Left kidney (tissue), 2 donors: ENCODE data around the gene MYO10. TPM values are rescaled to one million over a fixed set of nuclear protein-coding genes. Genes with fewer than 3 reads are reported as not detected.

Source experiments
- DNase-seq: peaks from one replicate; pipeline ENCODE4 v3.0.0-alpha.2; 2013
- polyA plus RNA-seq: library from polyadenylated mRNA; unstranded; fragments of 120-200 nt; gene quantifications from one replicate; pipeline ENCODE4 v1.2.1, GENCODE V29; 2013; ENCODE audit not compliant: insufficient read length

The MYO10 gene
- polyA plus RNA-seq, 1 donor, result 43.8 TPM

GRCh38 chr5:16625096-16625495 lies 311.0 kb downstream of the MYO10 start:
- DNase-seq, result no peak

- DNase-seq, result no peak
These were observed 317.0 kb downstream of the MYO10 start for GRCh38 chr5:16619136-16619535.

DNA sequence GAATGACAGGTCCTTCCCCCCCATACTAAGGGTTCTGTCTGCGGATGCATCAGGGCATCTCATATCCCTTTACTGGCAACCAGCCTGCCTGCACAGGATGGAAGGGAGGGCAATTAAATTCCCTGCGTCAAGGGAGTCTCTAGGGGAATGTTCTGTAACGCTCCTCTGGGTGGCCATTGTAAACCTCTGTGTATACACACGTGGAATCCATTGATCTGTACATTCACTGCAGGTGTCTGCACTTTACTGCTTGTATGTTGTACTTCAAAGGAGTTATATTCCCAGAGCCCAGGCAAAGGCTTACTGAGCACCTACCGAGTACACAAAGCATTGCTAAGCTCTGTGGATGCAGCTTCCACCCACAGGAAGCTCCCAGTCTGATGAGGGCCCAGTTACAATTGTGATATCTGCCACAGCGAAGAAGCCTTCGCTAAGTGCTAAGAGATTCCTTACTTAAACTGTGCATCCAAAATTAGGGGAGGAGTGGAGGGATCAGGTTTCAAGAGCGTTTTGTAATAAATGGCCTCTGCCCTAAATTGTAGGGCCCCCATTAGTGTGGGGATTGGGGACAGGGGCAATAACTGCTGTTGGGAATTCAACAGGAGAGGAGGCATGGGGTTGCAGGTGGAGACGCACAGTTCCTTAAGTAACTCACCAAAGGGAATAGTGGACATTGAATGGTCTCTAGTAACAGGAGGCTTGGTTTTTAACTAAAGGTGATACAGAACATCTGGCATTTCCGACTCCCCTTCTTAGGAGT lies 317.8 kb downstream of the MYO10 start:
- no peak for DNase-seq

DNA sequence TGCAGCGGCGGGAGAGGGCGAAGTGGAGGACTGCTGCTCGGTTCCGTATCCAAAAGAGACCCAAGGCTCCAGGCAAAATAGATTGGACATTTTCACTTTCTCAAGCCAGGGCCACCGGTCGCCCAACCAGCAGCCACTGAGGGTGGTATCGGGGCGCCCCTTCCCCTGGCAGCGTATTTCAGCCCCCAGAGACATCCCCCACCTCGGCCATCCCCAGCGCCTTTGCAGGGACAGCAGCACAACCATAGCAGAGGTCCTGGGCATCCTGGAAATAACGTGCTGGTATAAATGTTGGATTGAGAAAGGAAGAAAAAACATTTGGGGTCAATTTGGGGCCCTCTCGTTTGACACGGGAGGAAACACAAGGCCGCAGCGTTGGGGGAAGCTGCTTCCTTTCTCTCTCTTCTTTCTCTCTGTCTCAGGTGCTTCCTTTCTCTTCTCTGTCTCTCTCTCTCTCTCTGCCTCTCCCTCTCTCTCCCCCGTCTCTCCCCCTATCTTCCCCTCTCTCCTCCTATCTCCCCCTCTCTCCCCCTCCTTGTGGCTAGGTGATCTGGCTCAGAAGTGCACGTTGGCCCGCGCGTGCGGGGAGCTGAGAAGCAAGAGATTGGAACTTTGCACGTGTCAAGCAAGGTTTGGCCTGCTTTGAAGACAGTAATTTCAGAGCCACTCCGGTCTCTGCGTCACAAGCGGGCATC lies 318.7 kb downstream of the MYO10 start:
- no peak for DNase-seq

- peak; percentile 38 for DNase-seq
These were observed 319.4 kb downstream of the MYO10 start, which contains the start of gene RETREG1 for GRCh38 chr5:16616536-16617273. Gene RETREG1, minus strand, starts transcription at chr5:16616997. Its CDS starts 26 bp downstream, at chr5:16616971.

- DNase-seq, result peak; percentile 26
These were observed 320.1 kb downstream of the MYO10 start for GRCh38 chr5:16615741-16616535.

GRCh38 chr5:16612007-16612406 lies 324.1 kb downstream of the MYO10 start:
- no peak for DNase-seq
